ENCODE results near the gene RAPGEF3.
A peak's percentile ranks its signal among the peaks of the same experiment; 100 is the strongest.

DNA sequence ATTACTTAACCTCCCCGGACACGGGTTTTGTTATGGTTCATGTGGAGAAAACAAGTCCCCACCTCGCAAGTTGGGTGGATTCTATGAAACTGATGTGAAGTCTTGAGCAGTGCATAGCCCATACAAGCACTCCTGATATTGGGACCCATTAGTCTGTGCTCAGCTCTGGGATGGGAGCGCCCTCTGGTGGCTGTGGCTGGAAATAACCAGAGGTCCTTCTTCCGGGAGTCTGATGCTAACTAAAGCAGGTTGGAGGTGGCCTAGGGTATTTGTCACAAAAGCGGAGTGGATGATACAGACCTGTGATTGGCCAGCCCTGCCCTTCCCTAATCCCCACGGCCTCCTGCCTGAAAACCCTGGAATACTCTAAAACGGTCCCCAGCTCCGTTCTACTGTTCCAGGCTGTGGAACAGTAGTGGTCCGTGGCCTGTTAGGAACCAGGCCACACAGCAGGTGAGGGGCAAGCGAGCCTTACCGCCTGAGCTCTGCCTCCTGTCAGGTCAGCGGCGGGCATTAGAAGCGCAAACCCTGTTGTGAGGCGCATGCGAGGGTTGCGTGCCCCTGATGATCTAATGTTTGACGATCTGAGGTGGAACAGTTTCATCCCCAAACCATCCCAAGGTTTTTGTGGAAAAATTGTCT lies 20.7 kb upstream of the RAPGEF3 start:
- TF ChIP-seq BRCA1 (IDR thresholded peaks at IDR 0.05; ENCODE audit: low read depth, low read length) (no peak), EZH2 (IDR thresholded peaks at IDR 0.05; ENCODE audit: low read depth, low read length, severe bottlenecking) (no peak), RXRA (IDR thresholded peaks at IDR 0.05; ENCODE audit: insufficient read depth, low read depth, low read length) (no peak), POLR2A (IDR thresholded peaks at IDR 0.05; ENCODE audit: control extremely low read depth in 1 of 2, low read depth in 2 of 2, low read length in 2 of 2) (peak in 1 of 2 experiments; percentile 15; a peak in 1 of 3 replicates), ZNF274 (IDR thresholded peaks at IDR 0.05; ENCODE audit: borderline replicate concordance, extremely low read depth, low read length) (no peak), EP300 (IDR thresholded peaks at IDR 0.05; ENCODE audit: borderline replicate concordance in 1 of 2, low read depth in 2 of 2, low read length in 2 of 2) (no peak; a peak in 1 of 3 replicates), TAF7 (optimal IDR thresholded peaks at IDR 0.05; ENCODE audit: borderline replicate concordance, low read depth, low read length) (no peak), YY1 (IDR thresholded peaks at IDR 0.05; ENCODE audit: low read depth, low read length) (peak; percentile 47; the same call in 1 of the 2 replicates), MAFK (IDR thresholded peaks at IDR 0.05; ENCODE audit: low read depth, low read length) (no peak), GABPA (IDR thresholded peaks at IDR 0.05; ENCODE audit: borderline replicate concordance, insufficient read depth, low read length) (no peak), TAF1 (IDR thresholded peaks at IDR 0.05; ENCODE audit: low read depth, low read length) (no peak), SIN3A (conservative IDR thresholded peaks at IDR 0.05 in 1 of 2, IDR thresholded peaks at IDR 0.05 in 1 of 2; ENCODE audit: low read depth in 1 of 2, low read length in 2 of 2) (0 out of 4 replicates have a peak, but pooled peaks have one; percentile 49 to 51)
- TF ChIP-seq, protein P1, sequence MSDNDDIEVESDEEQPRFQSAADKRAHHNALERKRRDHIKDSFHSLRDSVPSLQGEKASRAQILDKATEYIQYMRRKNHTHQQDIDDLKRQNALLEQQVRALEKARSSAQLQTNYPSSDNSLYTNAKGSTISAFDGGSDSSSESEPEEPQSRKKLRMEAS (IDR thresholded peaks at IDR 0.05) = no peak
- TF ChIP-seq, protein P2, sequence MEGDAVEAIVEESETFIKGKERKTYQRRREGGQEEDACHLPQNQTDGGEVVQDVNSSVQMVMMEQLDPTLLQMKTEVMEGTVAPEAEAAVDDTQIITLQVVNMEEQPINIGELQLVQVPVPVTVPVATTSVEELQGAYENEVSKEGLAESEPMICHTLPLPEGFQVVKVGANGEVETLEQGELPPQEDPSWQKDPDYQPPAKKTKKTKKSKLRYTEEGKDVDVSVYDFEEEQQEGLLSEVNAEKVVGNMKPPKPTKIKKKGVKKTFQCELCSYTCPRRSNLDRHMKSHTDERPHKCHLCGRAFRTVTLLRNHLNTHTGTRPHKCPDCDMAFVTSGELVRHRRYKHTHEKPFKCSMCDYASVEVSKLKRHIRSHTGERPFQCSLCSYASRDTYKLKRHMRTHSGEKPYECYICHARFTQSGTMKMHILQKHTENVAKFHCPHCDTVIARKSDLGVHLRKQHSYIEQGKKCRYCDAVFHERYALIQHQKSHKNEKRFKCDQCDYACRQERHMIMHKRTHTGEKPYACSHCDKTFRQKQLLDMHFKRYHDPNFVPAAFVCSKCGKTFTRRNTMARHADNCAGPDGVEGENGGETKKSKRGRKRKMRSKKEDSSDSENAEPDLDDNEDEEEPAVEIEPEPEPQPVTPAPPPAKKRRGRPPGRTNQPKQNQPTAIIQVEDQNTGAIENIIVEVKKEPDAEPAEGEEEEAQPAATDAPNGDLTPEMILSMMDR (IDR thresholded peaks at IDR 0.05; ENCODE audit: control extremely low read depth in 1 of 3, insufficient read depth in 1 of 3, low read depth in 1 of 3, low read length in 3 of 3) = peak in 2 of 3 experiments; percentile 96; a peak in 3 of 4 replicates

Measured in H1 (cell line).